HepG2 (cell line): ENCODE measurements around the gene MXD1. TPM values are rescaled to one million over a fixed set of nuclear protein-coding genes. Genes with fewer than 3 reads are reported as not detected.

Experiments used
- ETS1 ChIP-seq: sonication (generic); formaldehyde crosslinking; IDR thresholded peaks from 2 replicates; pipeline ENCODE4 v1.4.0; 2020; ENCODE audit warnings: missing genetic modification reagents
- HIVEP1 ChIP-seq: sonication (generic); formaldehyde crosslinking; IDR thresholded peaks from 2 replicates; pipeline ENCODE4 v1.4.0; 2020; ENCODE audit warnings: mild to moderate bottlenecking, missing genetic modification reagents
- HNRNPUL1 ChIP-seq: fragments of 200-400 bp; formaldehyde crosslinking; IDR thresholded peaks from 2 replicates; pipeline ENCODE4 v1.6.1; 2017; ENCODE audit warnings: low read depth, mild to moderate bottlenecking, low read length, moderate library complexity
- IKZF4 ChIP-seq: sonication (generic); formaldehyde crosslinking; IDR thresholded peaks from 2 replicates; pipeline ENCODE4 v1.5.1; 2020; ENCODE audit warnings: borderline replicate concordance, mild to moderate bottlenecking, low read depth, missing genetic modification reagents; ENCODE audit errors: not compliant biosample characterization
- MAFK ChIP-seq, 2 experiments: IDR thresholded peaks in 1 of 2; conservative IDR thresholded peaks in 1 of 2; 2 replicates each; pipeline ENCODE4 v1.6.1; 2011; ENCODE audit warnings: improper control_type of control experiment in 2 of 2, low read length in 2 of 2
- NR1H2 ChIP-seq: sonication (generic); formaldehyde crosslinking; IDR thresholded peaks from 2 replicates; pipeline ENCODE4 v1.8.1; 2022; ENCODE audit warnings: low read depth, missing genetic modification reagents, borderline replicate concordance
- SMYD3 ChIP-seq: sonication (generic); formaldehyde crosslinking; IDR thresholded peaks from 2 replicates; pipeline ENCODE4 v1.8.1; 2023; ENCODE audit warnings: mild to moderate bottlenecking, missing genetic modification reagents
- ZNF20 ChIP-seq: sonication (generic); formaldehyde crosslinking; IDR thresholded peaks from 2 replicates; pipeline ENCODE4 v1.4.0; 2020; ENCODE audit warnings: mild to moderate bottlenecking, moderate library complexity, missing genetic modification reagents
- ZNF280D ChIP-seq: sonication (generic); formaldehyde crosslinking; IDR thresholded peaks from 2 replicates; pipeline ENCODE4 v1.5.1; 2020; ENCODE audit warnings: mild to moderate bottlenecking, missing genetic modification reagents
- polyA plus RNA-seq, 8 experiments: library from polyadenylated mRNA; depleted of rRNA in 3 of 8; stranded (reverse) in 7 of 8; unstranded in 1 of 8; fragments of >200 nt; fragmentation: Illumina TruSeq in 4 of 8; extraction: Trizol in 4 of 8; gene quantifications; 2 replicates each; pipeline versions ENCODE4 v1.2.1 to v1.2.3, GENCODE V29; 2011 to 2016; ENCODE audit warnings: low read depth in 4 of 8, missing spikeins in 1 of 8, mixed read lengths in 1 of 8; ENCODE audit not compliant: insufficient read depth in 1 of 8
- total RNA-seq, 5 experiments: library from RNA; depleted of rRNA; stranded (reverse); fragments of >200 nt; fragmentation: Illumina TruSeq; extraction: Trizol; gene quantifications; 2 replicates each; pipeline ENCODE4 v1.2.3, GENCODE V29; 2016; ENCODE audit warnings: low read depth in 1 of 5
- TF ChIP-seq, protein P1 (sequence below): sonication (generic); formaldehyde crosslinking; IDR thresholded peaks from 2 replicates; pipeline ENCODE4 v1.5.0; 2020; ENCODE audit warnings: mild to moderate bottlenecking, missing genetic modification reagents
- TF ChIP-seq, protein P2 (sequence below): sonication (generic); formaldehyde crosslinking; IDR thresholded peaks from one replicate; pipeline ENCODE4 v1.5.1; 2020; ENCODE audit warnings: mild to moderate bottlenecking, missing genetic modification reagents; ENCODE audit errors: not compliant biosample characterization

Gene MXD1
- total and polyA plus RNA-seq, 2 of the 13 experiments (the other 11 are each of a cell fraction or from before 2014, with no cell fraction given), result 6.4 to 14.9 TPM

- TF ChIP-seq ZNF280D (CRISPR knock-in tag), result no peak
- TF ChIP-seq ETS1 (CRISPR knock-in tag), result no peak
- TF ChIP-seq IKZF4, result no peak
- no peak; the same call in 1 of the 2 replicates for TF ChIP-seq HNRNPUL1
- TF ChIP-seq ZNF20 (CRISPR knock-in tag), result peak; percentile 67; the same call in 1 of the 2 replicates
- TF ChIP-seq NR1H2 (CRISPR knock-in tag), result no peak
- no peak for TF ChIP-seq MAFK (conservative IDR thresholded peaks at IDR 0.05 in 1 of 2, IDR thresholded peaks at IDR 0.05 in 1 of 2; ENCODE audit: low read length in 2 of 2)
- TF ChIP-seq HIVEP1 (CRISPR knock-in tag), result 0 out of 2 replicates have a peak, but pooled peaks have one; percentile 6
- TF ChIP-seq, protein P1, sequence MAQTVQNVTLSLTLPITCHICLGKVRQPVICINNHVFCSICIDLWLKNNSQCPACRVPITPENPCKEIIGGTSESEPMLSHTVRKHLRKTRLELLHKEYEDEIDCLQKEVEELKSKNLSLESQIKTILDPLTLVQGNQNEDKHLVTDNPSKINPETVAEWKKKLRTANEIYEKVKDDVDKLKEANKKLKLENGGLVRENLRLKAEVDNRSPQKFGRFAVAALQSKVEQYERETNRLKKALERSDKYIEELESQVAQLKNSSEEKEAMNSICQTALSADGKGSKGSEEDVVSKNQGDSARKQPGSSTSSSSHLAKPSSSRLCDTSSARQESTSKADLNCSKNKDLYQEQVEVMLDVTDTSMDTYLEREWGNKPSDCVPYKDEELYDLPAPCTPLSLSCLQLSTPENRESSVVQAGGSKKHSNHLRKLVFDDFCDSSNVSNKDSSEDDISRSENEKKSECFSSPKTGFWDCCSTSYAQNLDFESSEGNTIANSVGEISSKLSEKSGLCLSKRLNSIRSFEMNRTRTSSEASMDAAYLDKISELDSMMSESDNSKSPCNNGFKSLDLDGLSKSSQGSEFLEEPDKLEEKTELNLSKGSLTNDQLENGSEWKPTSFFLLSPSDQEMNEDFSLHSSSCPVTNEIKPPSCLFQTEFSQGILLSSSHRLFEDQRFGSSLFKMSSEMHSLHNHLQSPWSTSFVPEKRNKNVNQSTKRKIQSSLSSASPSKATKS, result peak; percentile 9; the same call in 1 of the 2 replicates
- TF ChIP-seq, protein P2, sequence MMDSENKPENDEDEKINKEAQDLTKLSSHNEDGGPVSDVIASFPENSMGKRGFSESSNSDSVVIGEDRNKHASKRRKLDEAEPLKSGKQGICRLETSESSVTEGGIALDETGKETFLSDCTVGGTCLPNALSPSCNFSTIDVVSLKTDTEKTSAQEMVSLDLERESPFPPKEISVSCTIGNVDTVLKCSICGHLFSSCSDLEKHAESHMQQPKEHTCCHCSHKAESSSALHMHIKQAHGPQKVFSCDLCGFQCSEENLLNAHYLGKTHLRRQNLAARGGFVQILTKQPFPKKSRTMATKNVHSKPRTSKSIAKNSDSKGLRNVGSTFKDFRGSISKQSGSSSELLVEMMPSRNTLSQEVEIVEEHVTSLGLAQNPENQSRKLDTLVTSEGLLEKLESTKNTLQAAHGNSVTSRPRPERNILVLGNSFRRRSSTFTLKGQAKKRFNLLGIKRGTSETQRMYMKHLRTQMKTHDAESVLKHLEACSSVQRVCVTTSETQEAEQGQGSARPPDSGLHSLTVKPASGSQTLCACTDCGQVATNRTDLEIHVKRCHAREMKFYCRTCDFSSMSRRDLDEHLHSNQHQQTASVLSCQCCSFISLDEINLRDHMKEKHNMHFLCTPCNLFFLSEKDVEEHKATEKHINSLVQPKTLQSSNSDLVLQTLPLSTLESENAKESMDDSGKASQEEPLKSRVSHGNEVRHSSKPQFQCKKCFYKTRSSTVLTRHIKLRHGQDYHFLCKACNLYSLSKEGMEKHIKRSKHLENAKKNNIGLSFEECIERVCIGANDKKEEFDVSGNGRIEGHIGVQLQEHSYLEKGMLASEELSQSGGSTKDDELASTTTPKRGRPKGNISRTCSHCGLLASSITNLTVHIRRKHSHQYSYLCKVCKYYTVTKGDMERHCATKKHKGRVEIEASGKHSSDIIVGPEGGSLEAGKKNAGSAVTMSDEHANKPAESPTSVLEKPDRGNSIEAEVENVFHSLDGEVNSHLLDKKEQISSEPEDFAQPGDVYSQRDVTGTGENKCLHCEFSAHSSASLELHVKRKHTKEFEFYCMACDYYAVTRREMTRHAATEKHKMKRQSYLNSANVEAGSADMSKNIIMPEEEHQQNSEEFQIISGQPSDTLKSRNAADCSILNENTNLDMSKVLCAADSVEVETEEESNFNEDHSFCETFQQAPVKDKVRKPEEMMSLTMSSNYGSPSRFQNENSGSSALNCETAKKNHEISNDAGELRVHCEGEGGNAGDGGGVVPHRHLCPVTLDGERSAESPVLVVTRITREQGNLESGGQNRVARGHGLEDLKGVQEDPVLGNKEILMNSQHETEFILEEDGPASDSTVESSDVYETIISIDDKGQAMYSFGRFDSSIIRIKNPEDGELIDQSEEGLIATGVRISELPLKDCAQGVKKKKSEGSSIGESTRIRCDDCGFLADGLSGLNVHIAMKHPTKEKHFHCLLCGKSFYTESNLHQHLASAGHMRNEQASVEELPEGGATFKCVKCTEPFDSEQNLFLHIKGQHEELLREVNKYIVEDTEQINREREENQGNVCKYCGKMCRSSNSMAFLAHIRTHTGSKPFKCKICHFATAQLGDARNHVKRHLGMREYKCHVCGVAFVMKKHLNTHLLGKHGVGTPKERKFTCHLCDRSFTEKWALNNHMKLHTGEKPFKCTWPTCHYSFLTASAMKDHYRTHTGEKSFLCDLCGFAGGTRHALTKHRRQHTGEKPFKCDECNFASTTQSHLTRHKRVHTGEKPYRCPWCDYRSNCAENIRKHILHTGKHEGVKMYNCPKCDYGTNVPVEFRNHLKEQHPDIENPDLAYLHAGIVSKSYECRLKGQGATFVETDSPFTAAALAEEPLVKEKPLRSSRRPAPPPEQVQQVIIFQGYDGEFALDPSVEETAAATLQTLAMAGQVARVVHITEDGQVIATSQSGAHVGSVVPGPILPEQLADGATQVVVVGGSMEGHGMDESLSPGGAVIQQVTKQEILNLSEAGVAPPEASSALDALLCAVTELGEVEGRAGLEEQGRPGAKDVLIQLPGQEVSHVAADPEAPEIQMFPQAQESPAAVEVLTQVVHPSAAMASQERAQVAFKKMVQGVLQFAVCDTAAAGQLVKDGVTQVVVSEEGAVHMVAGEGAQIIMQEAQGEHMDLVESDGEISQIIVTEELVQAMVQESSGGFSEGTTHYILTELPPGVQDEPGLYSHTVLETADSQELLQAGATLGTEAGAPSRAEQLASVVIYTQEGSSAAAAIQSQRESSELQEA (CRISPR knock-in tag), result no peak
- TF ChIP-seq SMYD3 (CRISPR knock-in tag), result no peak; the same call in 1 of the 2 replicates
Measured at GRCh38 chr2:69914950-69915945, at the start of gene MXD1 (continued).
